VCaP (cell line): ENCODE measurements around the gene PHETA1.

Source experiments
- H3K27ac ChIP-seq: fragments of 450-650 bp; 2 replicates; pipeline ENCODE4 v1.5.1; 2017
- TF ChIP-seq, protein P1 (sequence below): fragments of 450-650 bp; conservative IDR thresholded peaks from 2 replicates; pipeline ENCODE4 v1.5.1; 2017; ENCODE audit warnings: mild to moderate bottlenecking, moderate library complexity

PHETA1 gene

GRCh38 chr12:111349748-111350520, 19.0 kb downstream of the PHETA1 start:
- TF ChIP-seq, protein P1, sequence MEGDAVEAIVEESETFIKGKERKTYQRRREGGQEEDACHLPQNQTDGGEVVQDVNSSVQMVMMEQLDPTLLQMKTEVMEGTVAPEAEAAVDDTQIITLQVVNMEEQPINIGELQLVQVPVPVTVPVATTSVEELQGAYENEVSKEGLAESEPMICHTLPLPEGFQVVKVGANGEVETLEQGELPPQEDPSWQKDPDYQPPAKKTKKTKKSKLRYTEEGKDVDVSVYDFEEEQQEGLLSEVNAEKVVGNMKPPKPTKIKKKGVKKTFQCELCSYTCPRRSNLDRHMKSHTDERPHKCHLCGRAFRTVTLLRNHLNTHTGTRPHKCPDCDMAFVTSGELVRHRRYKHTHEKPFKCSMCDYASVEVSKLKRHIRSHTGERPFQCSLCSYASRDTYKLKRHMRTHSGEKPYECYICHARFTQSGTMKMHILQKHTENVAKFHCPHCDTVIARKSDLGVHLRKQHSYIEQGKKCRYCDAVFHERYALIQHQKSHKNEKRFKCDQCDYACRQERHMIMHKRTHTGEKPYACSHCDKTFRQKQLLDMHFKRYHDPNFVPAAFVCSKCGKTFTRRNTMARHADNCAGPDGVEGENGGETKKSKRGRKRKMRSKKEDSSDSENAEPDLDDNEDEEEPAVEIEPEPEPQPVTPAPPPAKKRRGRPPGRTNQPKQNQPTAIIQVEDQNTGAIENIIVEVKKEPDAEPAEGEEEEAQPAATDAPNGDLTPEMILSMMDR, result no peak
- H3K27ac ChIP-seq, result no peak overlapping the region

DNA sequence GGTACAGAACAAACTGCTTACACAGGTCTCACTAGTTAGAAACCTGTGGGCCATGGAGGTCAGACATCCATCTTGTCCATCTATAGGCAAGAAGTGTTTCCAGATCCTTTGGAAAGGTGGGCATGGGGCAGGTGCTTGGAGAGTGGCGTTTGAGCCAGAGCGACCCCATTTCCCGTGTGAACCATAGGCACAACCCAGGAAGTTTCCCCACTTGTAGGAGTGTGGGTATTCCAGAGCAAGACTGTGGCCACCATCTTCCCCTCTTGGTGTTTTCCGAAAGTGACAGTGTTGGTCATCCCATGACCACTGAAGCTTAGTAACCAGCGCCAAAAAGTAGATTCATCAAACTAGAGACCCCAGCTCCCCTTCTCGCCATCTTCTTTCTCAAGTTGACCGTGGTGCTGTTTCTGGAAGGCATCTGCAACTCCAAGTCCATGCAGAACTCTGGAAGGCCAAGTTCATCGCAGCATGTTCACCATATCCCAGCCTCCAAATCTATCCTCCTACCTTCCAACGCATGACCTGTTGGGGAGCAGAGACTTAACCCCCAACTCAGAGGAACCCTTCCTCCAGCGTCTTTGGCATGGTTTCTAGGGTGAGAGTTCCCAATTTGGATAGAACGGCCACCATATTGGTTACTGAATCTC, 19.7 kb downstream of the PHETA1 start:
- TF ChIP-seq, protein P1, result no peak
- no peak overlapping the region for H3K27ac ChIP-seq

DNA sequence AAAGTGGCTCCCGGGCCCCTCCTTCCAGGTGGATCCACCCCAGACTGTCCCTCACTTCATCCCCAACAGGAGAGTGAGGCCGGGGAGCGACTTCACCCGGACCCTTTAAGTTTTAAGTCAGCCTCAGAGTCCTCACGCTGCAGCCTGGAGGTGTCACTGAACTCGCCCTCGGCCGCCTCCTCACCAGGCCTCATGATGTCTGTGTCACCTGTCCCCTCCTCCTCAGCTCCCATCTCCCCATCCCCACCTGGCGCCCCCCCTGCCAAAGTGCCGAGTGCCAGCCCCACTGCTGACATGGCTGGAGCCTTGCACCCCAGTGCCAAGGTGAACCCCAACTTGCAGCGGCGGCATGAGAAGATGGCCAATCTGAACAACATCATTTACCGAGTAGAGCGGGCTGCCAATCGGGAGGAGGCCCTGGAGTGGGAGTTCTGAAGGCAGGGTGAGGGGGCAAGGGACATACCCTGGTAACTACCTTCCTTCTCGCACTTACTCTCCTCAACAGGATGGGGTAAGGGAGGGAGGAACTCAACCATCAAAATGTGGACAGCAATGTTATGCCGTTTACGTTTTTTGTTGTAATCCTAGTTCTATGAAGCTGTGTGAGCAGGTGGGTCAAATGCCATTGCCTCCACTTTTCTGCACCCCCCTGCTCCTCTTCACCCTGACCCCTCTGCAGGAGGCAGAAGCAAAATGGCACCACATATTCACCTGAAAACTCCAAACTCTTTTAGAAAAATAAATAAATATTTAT, 20.8 kb downstream of the PHETA1 start:
- TF ChIP-seq, protein P1, result no peak
- H3K27ac ChIP-seq, result no peak overlapping the region

DNA sequence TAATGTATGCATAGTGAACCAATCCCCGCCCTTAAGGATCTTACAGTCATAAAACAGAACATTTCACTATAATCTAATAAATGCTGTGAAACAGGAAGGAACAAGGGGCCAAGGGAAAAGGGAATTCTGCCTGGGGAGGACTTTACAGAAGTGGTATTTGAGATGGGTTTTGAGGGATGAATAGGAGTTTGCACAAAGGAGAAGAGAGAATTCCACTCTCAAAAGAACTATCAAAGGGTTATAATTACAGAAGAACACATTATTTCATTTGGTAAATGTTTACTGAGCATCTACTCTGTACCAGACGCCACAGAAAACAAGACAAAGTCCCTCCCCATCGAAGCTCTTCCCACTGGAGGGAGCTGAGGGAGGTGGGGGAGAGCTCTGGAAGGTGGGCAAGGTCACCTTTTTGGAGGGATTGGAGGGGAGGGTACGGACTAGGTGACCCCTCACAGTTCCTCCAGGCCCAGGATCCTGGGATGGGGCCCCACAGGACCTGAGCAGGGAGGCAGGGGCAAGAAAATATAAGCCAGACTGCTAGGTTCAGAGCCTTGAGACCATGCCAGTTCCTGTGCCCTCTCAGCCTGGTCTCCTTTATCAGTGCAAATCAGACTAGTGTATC, 24.5 kb downstream of the PHETA1 start:
- TF ChIP-seq, protein P1, result no peak
- no peak overlapping the region for H3K27ac ChIP-seq

- no peak overlapping the region for H3K27ac ChIP-seq
- TF ChIP-seq, protein P1, result no peak
Observed at GRCh38 chr12:111343181-111343580, 25.7 kb downstream of the PHETA1 start.

DNA sequence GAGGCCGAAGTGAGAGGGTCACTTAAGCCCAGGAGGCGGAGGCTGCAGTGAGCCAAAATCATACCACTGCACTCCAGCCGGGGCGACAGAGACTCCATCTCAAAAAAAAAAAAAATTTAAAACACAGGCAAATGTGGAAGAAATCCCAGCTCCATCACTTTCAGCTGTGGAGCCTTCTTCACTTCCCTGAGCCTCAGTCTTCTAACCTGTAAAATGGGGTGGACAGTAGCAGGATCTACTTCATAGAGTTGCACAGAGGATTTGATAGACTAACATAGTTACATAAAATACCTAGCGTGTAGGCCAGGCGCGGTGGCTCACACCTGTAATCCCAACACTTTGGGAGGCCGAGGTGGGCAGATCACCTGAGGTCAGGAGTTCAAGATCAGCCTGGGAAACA, 26.5 kb downstream of the PHETA1 start:
- TF ChIP-seq, protein P1, result no peak
- no peak overlapping the region for H3K27ac ChIP-seq
